Measurements from ENCODE around the gene TLCD5.
A peak's percentile ranks its signal among the peaks of the same experiment; 100 is the strongest.

The TLCD5 gene

DNA sequence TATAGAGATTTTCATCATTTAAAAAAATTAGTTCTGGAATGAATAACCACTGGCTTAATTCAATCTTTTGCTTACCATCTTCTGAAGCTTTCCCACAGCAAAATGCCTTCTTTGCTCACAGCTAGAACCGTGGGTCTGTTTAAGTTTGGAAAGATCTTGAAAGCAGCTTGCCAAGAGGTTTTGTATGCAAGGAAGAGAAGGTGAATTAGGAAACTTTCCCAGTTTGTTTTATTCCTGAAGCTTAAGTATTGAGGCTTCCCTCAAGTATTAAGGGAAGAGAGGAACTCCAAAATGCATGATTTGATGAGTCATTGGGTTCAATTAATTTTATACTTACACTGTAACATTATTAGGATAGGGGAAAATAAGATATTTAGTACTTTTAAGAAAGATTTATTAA is 9.2 kb downstream of the TLCD5 start:
- no peak overlapping the region for H3K27ac ChIP-seq
- TF ChIP-seq, protein P1, sequence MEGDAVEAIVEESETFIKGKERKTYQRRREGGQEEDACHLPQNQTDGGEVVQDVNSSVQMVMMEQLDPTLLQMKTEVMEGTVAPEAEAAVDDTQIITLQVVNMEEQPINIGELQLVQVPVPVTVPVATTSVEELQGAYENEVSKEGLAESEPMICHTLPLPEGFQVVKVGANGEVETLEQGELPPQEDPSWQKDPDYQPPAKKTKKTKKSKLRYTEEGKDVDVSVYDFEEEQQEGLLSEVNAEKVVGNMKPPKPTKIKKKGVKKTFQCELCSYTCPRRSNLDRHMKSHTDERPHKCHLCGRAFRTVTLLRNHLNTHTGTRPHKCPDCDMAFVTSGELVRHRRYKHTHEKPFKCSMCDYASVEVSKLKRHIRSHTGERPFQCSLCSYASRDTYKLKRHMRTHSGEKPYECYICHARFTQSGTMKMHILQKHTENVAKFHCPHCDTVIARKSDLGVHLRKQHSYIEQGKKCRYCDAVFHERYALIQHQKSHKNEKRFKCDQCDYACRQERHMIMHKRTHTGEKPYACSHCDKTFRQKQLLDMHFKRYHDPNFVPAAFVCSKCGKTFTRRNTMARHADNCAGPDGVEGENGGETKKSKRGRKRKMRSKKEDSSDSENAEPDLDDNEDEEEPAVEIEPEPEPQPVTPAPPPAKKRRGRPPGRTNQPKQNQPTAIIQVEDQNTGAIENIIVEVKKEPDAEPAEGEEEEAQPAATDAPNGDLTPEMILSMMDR (conservative IDR thresholded peaks at IDR 0.05), result no peak

DNA sequence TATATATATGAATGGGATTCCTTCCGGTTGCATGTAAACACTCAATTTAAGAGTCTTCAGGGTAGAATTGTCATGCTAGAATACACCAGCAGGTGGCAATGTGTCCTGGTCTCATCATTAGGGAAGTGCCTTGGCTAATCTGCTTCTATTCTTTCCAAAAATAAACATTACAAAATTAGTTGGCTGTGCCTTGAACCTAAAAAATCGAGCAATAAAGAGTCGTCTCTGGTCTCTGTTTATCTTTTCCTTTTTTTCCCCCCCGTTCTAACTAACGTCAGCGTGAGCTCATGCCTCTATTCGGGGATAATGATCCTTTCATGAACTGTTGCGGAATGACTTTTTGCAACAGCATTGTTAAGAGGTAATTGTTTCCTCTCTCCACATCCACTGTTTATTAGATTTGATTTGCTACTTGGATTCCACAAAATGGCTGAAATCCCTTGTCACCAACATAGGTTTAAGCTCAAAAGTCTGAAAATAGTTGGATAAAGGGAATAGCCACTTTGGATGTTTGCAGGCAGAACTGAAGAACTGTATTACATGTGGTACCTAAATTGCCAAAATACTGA is 9.9 kb downstream of the TLCD5 start:
- H3K27ac ChIP-seq, result peak overlapping the region; percentile 99

DNA sequence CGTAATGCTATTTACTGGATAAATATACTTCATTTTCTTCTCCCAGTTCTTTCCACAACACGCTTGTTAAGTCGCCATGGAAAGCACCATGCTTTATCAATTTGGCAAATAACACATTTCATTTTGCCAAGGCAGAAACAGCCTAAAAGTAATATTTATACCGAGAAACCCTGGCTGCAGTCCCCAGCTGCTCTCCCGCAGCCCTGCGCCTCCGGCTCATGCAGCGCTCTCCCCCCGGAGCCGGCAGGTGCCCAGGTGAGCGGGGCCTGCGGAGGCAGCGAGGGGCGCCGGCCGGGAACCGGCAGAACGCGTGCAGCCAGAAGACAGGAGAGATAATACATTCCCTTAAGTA is 10.4 kb downstream of the TLCD5 start:
- TF ChIP-seq, protein P1 (conservative IDR thresholded peaks at IDR 0.05), result no peak
- peak overlapping the region; percentile 99 for H3K27ac ChIP-seq

More for the DNA sequence above, 9.9 kb downstream of the TLCD5 start:
- TF ChIP-seq, protein P1 (conservative IDR thresholded peaks at IDR 0.05), result peak; percentile 76

DNA sequence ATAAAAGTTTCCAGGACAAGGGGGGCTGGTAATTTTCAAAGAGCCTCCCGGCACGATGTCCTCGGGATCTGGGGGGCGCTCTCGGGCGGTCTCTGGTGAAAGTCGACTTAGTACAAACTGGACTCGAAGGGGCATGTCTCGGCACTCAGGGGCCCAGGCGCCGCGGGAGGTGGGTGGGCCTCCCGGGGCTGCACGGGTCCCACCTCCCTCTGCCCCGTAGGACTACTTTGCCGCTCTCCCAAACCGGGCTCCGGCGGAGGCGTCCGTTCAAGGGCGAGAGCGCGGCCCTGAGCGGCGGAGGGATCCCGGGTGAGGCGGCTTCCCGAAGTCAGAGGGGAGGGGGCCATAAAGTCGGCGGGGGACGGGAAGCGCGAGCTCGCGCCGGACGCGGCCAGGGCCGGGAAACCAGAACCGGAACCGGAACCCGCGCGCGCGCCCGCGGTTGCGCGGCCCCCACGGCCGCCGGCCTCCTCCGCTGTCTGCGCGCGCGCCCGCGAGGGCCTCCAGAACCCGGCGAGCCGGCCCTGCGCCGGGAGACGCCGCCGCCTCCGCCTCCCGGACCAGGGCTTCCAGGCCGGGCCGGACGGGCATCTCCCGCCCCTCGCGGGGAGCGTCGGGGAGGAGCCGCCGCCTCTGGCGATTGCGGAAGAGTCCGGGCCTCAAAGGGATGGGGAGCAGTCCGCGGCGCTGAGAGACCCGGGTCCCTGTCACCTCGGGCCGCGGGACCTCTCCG is 11.0 kb downstream of the TLCD5 start, which contains the start of gene ARHGEF12:
ARHGEF12 (plus strand) TSS at position 506 of the 733 bp plus-strand sequence. CDS start 831 bp downstream, outside the sequence.
- TF ChIP-seq, protein P1 (conservative IDR thresholded peaks at IDR 0.05), result peak; percentile 66
- H3K27ac ChIP-seq, result peak within 1 kb of the TSS; percentile 99

DNA sequence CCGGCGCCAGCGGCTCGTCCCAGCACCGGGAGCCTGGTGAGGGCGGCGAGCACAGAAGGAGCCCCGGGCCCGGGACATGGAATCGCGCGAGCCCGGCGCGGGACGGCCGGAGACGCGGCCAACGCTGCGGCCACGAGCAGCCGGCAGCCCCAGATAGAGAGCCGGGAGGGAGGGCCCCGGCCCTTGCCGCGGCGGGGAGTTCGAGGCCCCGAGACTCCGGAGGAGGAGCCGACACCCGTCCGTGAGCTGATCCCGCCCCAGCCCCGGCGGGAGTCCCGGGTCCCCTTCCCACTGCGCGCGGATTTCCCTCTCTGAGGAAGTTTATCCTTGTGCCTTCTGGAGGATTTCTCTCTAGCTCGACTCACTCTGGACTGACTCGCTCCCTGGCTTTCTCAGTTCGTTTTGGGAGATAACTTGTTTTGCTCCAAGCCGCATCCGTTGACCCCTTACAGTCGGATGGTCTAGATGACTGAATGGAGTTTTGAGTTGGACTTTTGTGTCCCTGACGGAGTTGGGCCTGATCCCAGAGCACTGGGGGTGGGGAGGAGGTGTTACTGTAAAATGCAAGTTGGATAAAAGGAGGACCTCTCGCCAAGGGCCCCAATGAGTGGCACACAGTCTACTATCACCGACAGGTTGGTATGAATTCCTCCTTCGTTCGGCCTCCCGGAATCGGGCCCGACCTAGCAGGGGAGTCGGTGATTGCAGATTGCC is 11.7 kb downstream of the TLCD5 start:
- peak overlapping the region; percentile 99 for H3K27ac ChIP-seq
- TF ChIP-seq, protein P1 (conservative IDR thresholded peaks at IDR 0.05), result no peak

DNA sequence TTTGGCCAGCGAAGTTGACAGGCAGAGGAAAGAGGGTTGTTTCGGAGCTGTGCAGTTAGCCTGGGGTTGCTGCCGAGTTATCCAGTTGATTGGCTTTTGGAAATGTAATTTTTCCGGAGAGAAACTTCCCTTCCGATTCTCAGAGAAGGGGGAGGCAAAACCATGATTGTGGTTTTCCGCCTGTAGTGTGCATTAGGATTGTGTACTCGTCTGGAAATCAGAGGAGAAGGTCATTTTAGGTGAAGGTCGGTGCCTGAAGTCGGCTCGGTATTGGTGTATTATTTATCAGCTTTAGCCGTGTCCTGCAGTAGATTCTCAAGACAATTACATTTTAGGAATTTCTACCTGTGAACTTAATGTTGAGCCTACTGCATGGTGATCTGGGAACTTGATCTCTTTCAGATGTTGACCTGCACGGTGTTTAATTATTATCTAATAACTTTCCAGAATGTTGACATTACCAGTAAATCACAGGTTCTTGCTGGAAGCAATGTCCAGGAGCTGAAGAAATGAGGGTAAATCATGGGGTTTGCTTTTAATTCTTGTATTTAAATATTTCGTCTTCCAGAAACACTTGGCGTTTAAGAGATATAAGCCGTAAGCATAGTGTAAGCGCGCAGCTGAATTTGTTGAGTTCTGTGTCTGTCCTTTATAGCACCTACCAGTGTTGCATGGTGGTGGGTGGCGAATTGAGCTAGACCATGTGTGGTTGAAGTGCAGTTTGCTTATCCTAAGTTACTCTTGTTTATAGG is 12.4 kb downstream of the TLCD5 start:
- peak overlapping the region; percentile 99 for H3K27ac ChIP-seq
- TF ChIP-seq, protein P1 (conservative IDR thresholded peaks at IDR 0.05), result no peak
